Epithelial cell of esophagus (primary cell): ENCODE results near the gene ZNRF4.

ENCODE experiments used
- DNase-seq: peaks from one replicate; pipeline ENCODE4 v3.0.0; 2010; ENCODE audit warnings: low read depth
- H3K4me3 ChIP-seq: 2 replicates; pipeline ENCODE4 v1.5.1; 2011; ENCODE audit warnings: mild to moderate bottlenecking, low read length, control low read depth
- CTCF ChIP-seq: IDR thresholded peaks from 2 replicates; pipeline ENCODE4 v1.5.1; 2011; ENCODE audit warnings: low read depth, mild to moderate bottlenecking, low read length, control low read depth, inconsistent platforms; ENCODE audit not compliant: insufficient read depth; ENCODE audit errors: missing control alignments

Gene ZNRF4

GRCh38 chr19:5423567-5424125, 31.6 kb upstream of the ZNRF4 start:
- TF ChIP-seq CTCF, result no peak
- no peak for DNase-seq
- no peak overlapping the region for H3K4me3 ChIP-seq

GRCh38 chr19:5424192-5424973, 30.8 kb upstream of the ZNRF4 start:
- TF ChIP-seq CTCF, result no peak
- H3K4me3 ChIP-seq, result no peak overlapping the region
- no peak for DNase-seq

GRCh38 chr19:5425260-5425659, 30.0 kb upstream of the ZNRF4 start:
- no peak overlapping the region for H3K4me3 ChIP-seq
- no peak for TF ChIP-seq CTCF
- DNase-seq, result no peak

- no peak for TF ChIP-seq CTCF
- DNase-seq, result no peak
- no peak overlapping the region for H3K4me3 ChIP-seq
Measured at GRCh38 chr19:5430237-5430636, 25.0 kb upstream of the ZNRF4 start.

GRCh38 chr19:5432687-5433086, 22.5 kb upstream of the ZNRF4 start:
- H3K4me3 ChIP-seq, result no peak overlapping the region
- TF ChIP-seq CTCF, result no peak
- no peak for DNase-seq

GRCh38 chr19:5434351-5434917, 20.8 kb upstream of the ZNRF4 start:
- H3K4me3 ChIP-seq, result no peak overlapping the region
- no peak for DNase-seq
- TF ChIP-seq CTCF, result no peak
